ENCODE data around the gene TMCO4. TPM values are rescaled to one million over a fixed set of nuclear protein-coding genes. Genes with fewer than 3 reads are reported as not detected.

TMCO4 gene
- total RNA-seq, 1 experiment from 2014 or later, result 7.2 TPM

- no peak for TF ChIP-seq ZBTB43 (CRISPR knock-in tag; IDR thresholded peaks at IDR 0.05)
These were observed 24.4 kb downstream of the TMCO4 start (continued) for GRCh38 chr1:19775317-19775716.

GRCh38 chr1:19774180-19774785 lies 25.4 kb downstream of the TMCO4 start:
- peaks cover 7% of the 10 kb centered on the region for H3K4me1 Mint-ChIP-seq
- no peaks in the 10 kb centered on the region for H3K9me3 Mint-ChIP-seq
- no peak overlapping the region for H3K4me3 Mint-ChIP-seq
- TF ChIP-seq ZNF317 (CRISPR knock-in tag; IDR thresholded peaks at IDR 0.05; ENCODE audit: borderline replicate concordance, low read depth), result no peak
- no peak for TF ChIP-seq ZNF219 (CRISPR knock-in tag; IDR thresholded peaks at IDR 0.05; ENCODE audit: borderline replicate concordance)
- TF ChIP-seq ZNF425 (CRISPR knock-in tag; conservative IDR thresholded peaks at IDR 0.05), result no peak
- TF ChIP-seq TEAD4 (CRISPR knock-in tag; IDR thresholded peaks at IDR 0.05), result no peak
- no peak for TF ChIP-seq ZBTB43 (CRISPR knock-in tag; IDR thresholded peaks at IDR 0.05)
- TF ChIP-seq ARID4B (CRISPR knock-in tag; IDR thresholded peaks at IDR 0.05; ENCODE audit: borderline replicate concordance), result no peak
- TF ChIP-seq NR2C2 (CRISPR knock-in tag; IDR thresholded peaks at IDR 0.05), result no peak
- no peak for TF ChIP-seq OVOL2 (CRISPR knock-in tag; IDR thresholded peaks at IDR 0.05; ENCODE audit: borderline replicate concordance)
- TF ChIP-seq E2F1 (CRISPR knock-in tag; IDR thresholded peaks at IDR 0.05), result no peak
- no peak for TF ChIP-seq CBFB (CRISPR knock-in tag; IDR thresholded peaks at IDR 0.05; ENCODE audit: low read depth)
- no peak for TF ChIP-seq NFE2L1 (CRISPR knock-in tag; IDR thresholded peaks at IDR 0.05)
- no peak for TF ChIP-seq GTF2I (CRISPR knock-in tag; conservative IDR thresholded peaks at IDR 0.05)
- TF ChIP-seq USF1 (CRISPR knock-in tag; IDR thresholded peaks at IDR 0.05), result no peak
- no peak for TF ChIP-seq CTCF (IDR thresholded peaks at IDR 0.05)
- TF ChIP-seq ATF2 (CRISPR knock-in tag; IDR thresholded peaks at IDR 0.05; ENCODE audit: borderline replicate concordance, low read depth), result no peak
- ChIA-PET POLR2A (no interaction called here), CTCF (interaction anchor here (0.7 to 1.1 kb wide), 2 partner anchors 13 to 26 kb away, joined by 3 read pairs; no protein-coding TSS in a partner anchor)
- DNase-seq (ENCODE audit: low spot score) (no peak), ATAC-seq (no peak)
- H3K27ac Mint-ChIP-seq, result no peak overlapping the region
- H3K36me3 Mint-ChIP-seq, result peaks cover 9% of the 10 kb centered on the region; the same call in 1 of the 2 replicates
- H3K27me3 Mint-ChIP-seq (ENCODE audit: low read depth), result peaks cover 25% of the 10 kb centered on the region
